Naive thymus-derived CD4-positive, alpha-beta T cell (primary cell): ENCODE measurements around the gene CCDC142. TPM values are rescaled to one million over a fixed set of nuclear protein-coding genes. Genes with fewer than 3 reads are reported as not detected.
"Not testable (repeated sequence)": the region's sequence is repeated elsewhere in the genome, so short reads cannot be mapped to it uniquely, and the experiment has no call there.

ENCODE experiments used
- ATAC-seq: fragments of 150-1000 bp; cut with Tn5 transposase; 2 replicates; pipeline ENCODE4 v1.10.0; 2021; ENCODE audit warnings: mild to moderate bottlenecking, moderate library complexity
- CTCF ChIA-PET: fragments of 350-600 bp; sonication (Branson Sonifier 250); formaldehyde crosslinking; loops from one replicate; lab custom pipeline; 2021; ENCODE audit warnings: antibody characterized with exemption; lab: Charles Lee
- POLR2A ChIA-PET: fragments of 350-600 bp; sonication (Branson Sonifier 250); formaldehyde crosslinking; loops from one replicate; lab custom pipeline; 2021; ENCODE audit warnings: antibody characterized with exemption, inconsistent platforms; lab: Charles Lee
- DNase-seq, 9 donors: peaks; one replicate each; pipeline versions ENCODE4 v3.0.0 to v3.0.0-alpha.2; 2020 to 2022; ENCODE audit warnings: mixed read lengths in 1 of 9
- H3K27ac ChIP-seq: one replicate; pipeline ENCODE4 v1.7.0; 2013; ENCODE audit warnings: mild to moderate bottlenecking, low read depth, low read length, moderate library complexity
- H3K27me3 ChIP-seq, 2 donors: one replicate each; pipeline ENCODE4 v1.7.0; 2013; ENCODE audit warnings: low read length in 2 of 2, mild to moderate bottlenecking in 2 of 2, moderate library complexity in 2 of 2; ENCODE audit not compliant: control insufficient read depth in 2 of 2, insufficient read depth in 2 of 2
- H3K36me3 ChIP-seq, 3 experiments: 1 replicate in 2 of 3; 2 replicates in 1 of 3; pipeline ENCODE4 v1.7.0; 2013; ENCODE audit warnings: low read length in 3 of 3, mild to moderate bottlenecking in 3 of 3, moderate library complexity in 1 of 3; ENCODE audit not compliant: insufficient read depth in 3 of 3, control insufficient read depth in 2 of 3
- H3K4me1 ChIP-seq, 2 donors: one replicate each; pipeline ENCODE4 v1.7.0; 2013; ENCODE audit warnings: low read length in 2 of 2, mild to moderate bottlenecking in 2 of 2, moderate library complexity in 1 of 2; ENCODE audit not compliant: control insufficient read depth in 2 of 2, insufficient read depth in 2 of 2
- H3K4me3 ChIP-seq: 2 replicates; pipeline ENCODE4 v1.7.0; 2013; ENCODE audit warnings: mild to moderate bottlenecking, low read length
- H3K9me3 ChIP-seq, 3 experiments: 1 replicate in 2 of 3; 2 replicates in 1 of 3; pipeline ENCODE4 v1.7.0; 2013; ENCODE audit warnings: low read length in 3 of 3; ENCODE audit not compliant: control insufficient read depth in 2 of 3
- H3K27ac Mint-ChIP-seq, 9 donors: one replicate each; pipeline ENCODE4 v1.8.0; 2020 to 2022; ENCODE audit warnings: mixed read lengths in 9 of 9, mild to moderate bottlenecking in 8 of 9, moderate library complexity in 5 of 9, inconsistent platforms in 2 of 9
- H3K27me3 Mint-ChIP-seq, 5 donors: one replicate each; pipeline ENCODE4 v1.8.0; 2021 to 2022; ENCODE audit warnings: mixed read lengths in 5 of 5, mild to moderate bottlenecking in 1 of 5
- H3K36me3 Mint-ChIP-seq, 5 donors: one replicate each; pipeline ENCODE4 v1.8.0; 2020 to 2022; ENCODE audit warnings: mixed read lengths in 5 of 5, mild to moderate bottlenecking in 3 of 5, inconsistent platforms in 1 of 5
- H3K4me1 Mint-ChIP-seq, 7 donors: one replicate each; pipeline ENCODE4 v1.8.0; 2020 to 2022; ENCODE audit warnings: mixed read lengths in 7 of 7, mild to moderate bottlenecking in 3 of 7, inconsistent platforms in 1 of 7
- H3K4me3 Mint-ChIP-seq, 10 donors: one replicate each; pipeline ENCODE4 v1.8.0; 2020 to 2022; ENCODE audit warnings: mild to moderate bottlenecking in 10 of 10, mixed read lengths in 10 of 10, moderate library complexity in 6 of 10, inconsistent platforms in 2 of 10
- H3K9me3 Mint-ChIP-seq, 11 donors: one replicate each; pipeline ENCODE4 v1.8.0; 2020 to 2022; ENCODE audit warnings: mixed read lengths in 11 of 11, mild to moderate bottlenecking in 4 of 11, inconsistent platforms in 1 of 11, moderate library complexity in 1 of 11
- intact Hi-C, 2 donors: fragments of 100-400 bp; cut with micrococcal nuclease; formaldehyde crosslinking; loops; one replicate each; pipeline ENCODE4 v1.15.1; 2023
- polyA plus RNA-seq, 2 donors: library from polyadenylated mRNA; unstranded; fragments of 300-500 nt; fragmentation: Illumina TruSeq; gene quantifications; one replicate each; pipeline ENCODE4 v1.2.3, GENCODE V29; 2021
- total RNA-seq, 6 experiments: library from RNA in 5 of 6; stranded (reverse) in 5 of 6; gene quantifications; 1 replicate in 5 of 6; 2 replicates in 1 of 6; pipeline ENCODE4 v1.2.3 and lab custom pipeline; 2021 to 2026

CCDC142 gene
- total and polyA plus RNA-seq, 7 experiments from 2014 or later = 13.1 to 75.2 (median 27.4) TPM

DNA sequence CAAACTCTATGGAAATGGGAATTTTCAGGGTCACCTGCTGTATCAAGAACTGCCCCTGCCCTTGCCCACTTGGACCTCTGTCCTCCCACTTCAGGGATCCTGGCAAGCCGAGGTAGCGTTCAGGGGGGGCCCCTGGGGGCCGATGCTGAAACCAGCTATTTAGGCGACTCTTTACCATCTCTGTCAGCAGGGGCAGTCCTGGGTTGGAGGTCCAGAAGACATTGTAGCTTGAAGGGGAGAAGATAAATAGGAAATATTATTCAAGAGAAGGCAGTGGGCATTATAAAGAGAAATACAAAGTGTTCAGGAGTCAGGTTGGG is 20.1 kb downstream of the CCDC142 start:
- ChIA-PET POLR2A (interaction anchor here (0.6 to 10.8 kb wide), 3 partner anchors 11 to 82 kb away, joined by 3 to 197 read pairs (median 177); partner anchors contain the start of genes CCDC142, MRPL53 and TTC31), CTCF (no interaction called here)
- peaks cover 0 to 4% (median 0%) of the 10 kb centered on the region in 11 donors for H3K9me3 Mint-ChIP-seq
- intact Hi-C loops = no loop called here
- Histone ChIP-seq H3K27ac (no peak overlapping the region), H3K4me3 (no peak overlapping the region), H3K36me3 (peaks cover 0 to 29% (median 0%) of the 10 kb centered on the region in 3 experiments), H3K4me1 (peaks cover 15% of the 10 kb centered on the region in 2 donors), H3K9me3 (no peaks in the 10 kb centered on the region), H3K27me3 (no peaks in the 10 kb centered on the region)
- DNase-seq (no peak), ATAC-seq (no peak)
- peak overlapping the region in 5 of 9 donors; percentile 18 to 78 (median 59) for H3K27ac Mint-ChIP-seq
- peaks cover 6 to 51% (median 42%) of the 10 kb centered on the region in 7 donors for H3K4me1 Mint-ChIP-seq
- peaks cover 0 to 9% (median 0%) of the 10 kb centered on the region in 5 donors for H3K36me3 Mint-ChIP-seq
- H3K27me3 Mint-ChIP-seq = peaks cover 0 to 2% (median 0%) of the 10 kb centered on the region in 5 donors
- H3K4me3 Mint-ChIP-seq = peak overlapping the region; percentile 10 to 95 (median 67)

DNA sequence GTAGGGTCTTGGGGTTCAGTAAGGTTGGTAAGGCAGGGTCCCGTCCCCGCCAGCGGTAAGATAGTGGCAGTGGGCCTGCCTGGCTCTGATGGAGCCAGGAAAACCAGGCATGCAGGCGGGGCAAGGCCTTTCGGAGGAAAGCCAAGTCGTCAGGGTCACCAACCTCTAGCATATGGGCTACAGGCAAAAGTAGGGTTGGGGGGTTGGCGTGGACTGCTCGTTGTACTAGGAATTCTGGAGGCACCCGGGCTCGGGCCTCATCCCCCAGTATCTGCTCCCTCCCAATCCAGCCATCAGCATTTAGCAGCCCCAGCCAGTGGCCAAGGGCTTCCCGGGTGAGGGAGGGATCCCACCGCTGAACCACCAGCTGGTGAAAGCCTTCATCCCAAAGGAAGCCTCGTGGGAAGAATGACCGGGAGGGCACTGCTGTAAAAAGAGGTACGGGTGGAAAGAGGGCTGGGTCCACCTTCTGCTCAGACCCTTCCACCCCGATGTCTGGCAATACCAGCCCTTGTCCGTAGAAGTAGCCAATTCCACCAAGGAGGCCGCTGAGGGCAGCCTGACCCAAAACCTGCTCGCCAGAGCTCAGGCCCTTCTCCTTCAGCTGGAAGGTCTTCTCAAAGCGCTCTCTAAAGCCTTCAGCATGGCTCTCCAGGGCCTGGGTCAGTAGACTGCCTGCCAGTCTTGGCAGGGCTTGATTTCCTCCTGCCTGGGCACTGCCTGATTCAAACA is 20.6 kb downstream of the CCDC142 start:
- Mint-ChIP-seq H3K27me3 (peaks cover 0 to 2% (median 0%) of the 10 kb centered on the region in 5 donors), H3K36me3 (peaks cover 0 to 9% (median under 1%) of the 10 kb centered on the region in 5 donors), H3K9me3 (peaks cover 0 to 4% (median 0%) of the 10 kb centered on the region in 11 donors), H3K4me3 (peak overlapping the region in 5 of 10 donors; percentile 10 to 95 (median 42)), H3K27ac (peak overlapping the region in 3 of 9 donors; percentile 18 to 78 (median 51)), H3K4me1 (peaks cover 7 to 53% (median 42%) of the 10 kb centered on the region in 7 donors)
- ChIA-PET CTCF (no interaction called here), POLR2A (interaction anchor here (0.9 to 10.8 kb wide), 3 partner anchors 9 to 19 kb away, joined by 3 to 197 read pairs (median 177); partner anchors contain the start of genes CCDC142, MRPL53 and TTC31)
- Histone ChIP-seq H3K27ac (no peak overlapping the region), H3K27me3 (no peaks in the 10 kb centered on the region), H3K9me3 (no peaks in the 10 kb centered on the region), H3K4me1 (peaks cover 15% of the 10 kb centered on the region in 2 donors), H3K4me3 (no peak overlapping the region), H3K36me3 (peaks cover 0 to 29% (median 0%) of the 10 kb centered on the region in 3 experiments)
- intact Hi-C loops = no loop called here
- DNase-seq = no peak
- no peak for ATAC-seq

DNA sequence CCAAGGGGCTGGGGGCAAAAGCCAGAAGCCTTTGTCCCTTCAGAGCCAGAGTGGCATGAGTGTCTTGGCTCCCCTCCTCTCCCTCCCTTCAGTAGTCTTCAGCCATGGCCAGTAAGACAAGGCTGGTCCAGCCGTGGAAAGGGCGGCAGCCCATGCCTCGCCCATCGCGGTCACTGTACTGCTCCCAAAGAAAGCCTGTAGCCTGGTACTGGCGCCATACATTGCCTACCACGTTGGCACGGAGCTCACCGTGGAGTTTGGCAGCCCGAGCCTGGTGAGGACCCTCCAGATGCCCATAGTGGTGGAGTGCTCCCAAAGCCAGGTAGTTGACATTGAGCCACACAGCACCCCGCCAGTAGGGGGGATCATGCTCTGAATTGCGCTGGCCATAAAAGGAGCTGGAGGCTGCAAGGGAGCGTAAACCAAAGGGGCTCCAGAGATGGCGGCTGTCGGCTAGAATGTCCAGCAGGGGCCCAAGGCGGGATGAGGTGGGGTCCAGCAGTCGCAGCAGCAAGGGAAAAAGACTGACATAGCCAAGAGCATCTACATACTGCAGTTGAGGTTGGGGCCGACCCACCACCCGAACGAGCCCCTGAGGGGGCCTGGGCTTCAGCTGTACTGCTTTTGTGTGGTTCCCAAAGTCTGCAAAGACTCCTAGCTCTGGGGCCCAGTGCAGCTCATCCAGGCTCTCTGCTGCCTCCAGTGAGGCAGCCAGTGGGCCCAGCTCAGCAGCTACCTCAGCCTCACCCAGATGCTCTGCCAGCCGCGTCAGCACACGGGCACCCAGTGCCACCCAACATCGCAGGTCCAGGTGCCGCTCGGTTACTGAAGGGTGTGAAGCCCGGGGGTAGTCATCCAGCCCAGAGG is 21.4 kb downstream of the CCDC142 start:
- Histone ChIP-seq H3K27ac (no peak overlapping the region), H3K27me3 (no peaks in the 10 kb centered on the region), H3K36me3 (peaks cover 0 to 29% (median 0%) of the 10 kb centered on the region in 3 experiments), H3K4me1 (peaks cover 23% of the 10 kb centered on the region in 2 donors), H3K9me3 (no peaks in the 10 kb centered on the region), H3K4me3 (no peak overlapping the region)
- Mint-ChIP-seq H3K4me1 (peaks cover 15 to 61% (median 50%) of the 10 kb centered on the region in 7 donors), H3K4me3 (peak overlapping the region in 2 of 10 donors; percentile 20 to 34), H3K36me3 (peaks cover 0 to 9% (median 6%) of the 10 kb centered on the region in 5 donors), H3K9me3 (peaks cover 0 to 8% (median 0%) of the 10 kb centered on the region in 11 donors), H3K27ac (peak overlapping the region in 2 of 9 donors; percentile 51 to 76), H3K27me3 (peaks cover 0 to 2% (median 0%) of the 10 kb centered on the region in 5 donors)
- ChIA-PET POLR2A (interaction anchor here (0.9 to 10.8 kb wide), 4 partner anchors 8 to 20 kb away, joined by 3 to 197 read pairs (median 90); partner anchors contain the start of genes CCDC142, MRPL53 and TTC31), CTCF (no interaction called here)
- no peak for ATAC-seq
- intact Hi-C loops = no loop called here
- DNase-seq = no peak

DNA sequence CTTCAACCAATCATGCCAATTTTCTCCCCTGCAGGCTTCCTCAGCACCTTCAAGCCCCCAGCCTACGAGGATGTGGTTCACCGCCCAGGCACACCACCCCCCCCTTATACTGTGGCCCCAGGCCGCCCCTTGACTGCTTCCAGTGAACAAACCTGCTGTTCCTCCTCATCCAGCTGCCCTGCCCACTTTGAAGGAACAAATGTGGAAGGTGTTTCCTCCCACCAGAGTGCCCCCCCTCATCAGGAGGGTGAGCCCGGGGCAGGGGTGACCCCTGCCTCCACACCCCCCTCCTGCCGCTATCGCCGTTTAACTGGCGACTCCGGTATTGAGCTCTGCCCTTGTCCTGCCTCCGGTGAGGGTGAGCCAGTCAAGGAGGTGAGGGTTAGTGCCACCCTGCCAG is 22.6 kb downstream of the CCDC142 start:
- intact Hi-C loops, H3K27me3 Mint-ChIP-seq, H3K27me3 ChIP-seq, ATAC-seq, H3K27ac ChIP-seq, DNase-seq, H3K9me3 ChIP-seq, H3K4me3 ChIP-seq, H3K9me3 Mint-ChIP-seq: not testable (repeated sequence)
- CTCF ChIA-PET = interaction anchor here (0.5 kb wide), 1 partner anchor 635 kb away, joined by 3 read pairs; no protein-coding TSS in a partner anchor
- Mint-ChIP-seq H3K4me1 (peaks cover 28 to 63% (median 54%) of the 10 kb centered on the region in 7 donors), H3K36me3 (peaks cover 0 to 12% (median 6%) of the 10 kb centered on the region in 5 donors), H3K27ac (peak overlapping the region in 5 of 9 donors; percentile 34 to 100 (median 91)), H3K4me3 (peak overlapping the region in 9 of 10 donors; percentile 87 to 99 (median 97))
- POLR2A ChIA-PET = interaction anchor here (1.0 to 10.8 kb wide), 3 partner anchors 10 to 21 kb away, joined by 3 to 197 read pairs (median 177); partner anchors contain the start of genes CCDC142, MRPL53 and TTC31
- peaks cover 35 to 36% of the 10 kb centered on the region in 2 donors for H3K4me1 ChIP-seq
- H3K36me3 ChIP-seq = peaks cover 0 to 29% (median 0%) of the 10 kb centered on the region in 3 experiments

DNA sequence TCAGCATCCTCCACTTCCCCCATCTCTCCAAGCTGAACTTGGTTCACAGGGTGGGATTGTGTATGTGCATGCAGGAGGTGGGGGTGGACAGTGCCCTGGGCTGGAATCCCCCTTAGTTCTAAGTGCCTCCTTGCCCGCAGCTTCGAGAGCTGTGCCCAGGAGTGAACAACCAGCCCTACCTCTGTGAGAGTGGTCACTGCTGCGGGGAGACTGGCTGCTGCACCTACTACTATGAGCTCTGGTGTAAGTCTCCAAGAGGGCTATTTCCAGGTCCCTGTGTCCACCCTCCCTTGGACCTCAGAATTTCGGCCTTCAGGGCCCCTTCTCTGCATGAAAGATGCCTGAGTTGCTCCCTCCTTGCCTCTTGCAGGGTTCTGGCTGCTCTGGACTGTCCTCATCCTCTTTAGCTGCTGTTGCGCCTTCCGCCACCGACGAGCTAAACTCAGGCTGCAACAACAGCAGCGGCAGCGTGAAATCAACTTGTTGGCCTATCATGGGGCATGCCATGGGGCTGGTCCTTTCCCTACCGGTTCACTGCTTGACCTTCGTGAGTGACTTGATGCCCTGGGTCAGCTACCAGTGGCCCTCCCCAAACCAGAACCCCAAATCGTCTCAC is 23.2 kb downstream of the CCDC142 start:
- not testable (repeated sequence) for H3K27me3 Mint-ChIP-seq, ATAC-seq, DNase-seq, H3K9me3 ChIP-seq, H3K9me3 Mint-ChIP-seq, H3K27me3 ChIP-seq, H3K4me3 ChIP-seq
- POLR2A ChIA-PET = interaction anchor here (1.6 to 10.8 kb wide), 7 partner anchors 8 to 128 kb away, joined by 6 to 197 read pairs (median 21); partner anchors contain the start of genes AUP1, C2orf81, CCDC142 and HTRA2
- H3K36me3 Mint-ChIP-seq = peaks cover 0 to 15% (median 6%) of the 10 kb centered on the region in 5 donors
- H3K4me3 Mint-ChIP-seq = peak overlapping the region; percentile 87 to 99 (median 96)
- H3K4me1 Mint-ChIP-seq = peaks cover 34 to 69% (median 60%) of the 10 kb centered on the region in 7 donors
- peak overlapping the region; percentile 100 for H3K27ac ChIP-seq
- H3K36me3 ChIP-seq = peaks cover 0 to 29% (median 0%) of the 10 kb centered on the region in 3 experiments
- CTCF ChIA-PET = interaction anchor here (0.5 to 3.9 kb wide), 2 partner anchors 22 to 634 kb away, joined by 3 to 30 read pairs; partner anchors contain the start of genes CCDC142 and TTC31
- peaks cover 34 to 36% of the 10 kb centered on the region in 2 donors for H3K4me1 ChIP-seq
- intact Hi-C loops = loop anchor here (2.0 to 10.0 kb wide), 6 partner anchors 193 to 1387 kb away; partner anchors contain the start of genes SEMA4F (in 2 of the 2), DGUOK (in 1 of the 2), HK2 (in 1 of the 2) and MTHFD2 (in 1 of the 2)
- peak overlapping the region in 8 of 9 donors; percentile 83 to 100 (median 98) for H3K27ac Mint-ChIP-seq
